MCF 10A (cell line): ENCODE data around the gene IKZF1. TPM values are rescaled to one million over a fixed set of nuclear protein-coding genes. Genes with fewer than 3 reads are reported as not detected.

Experiments used
- BruUV-seq: library from RNA; stranded (reverse); fragments of 400-500 nt; replicated peaks from 2 replicates; lab custom pipeline; 2021; lab: Mats Ljungman, UMichigan
- CTCF ChIA-PET: fragments of 300-600 bp; sonication (Branson Sonifier 250); formaldehyde crosslinking; extraction: SDS; loops from one replicate; lab custom pipeline; 2021; ENCODE audit warnings: antibody characterized with exemption, inconsistent platforms; lab: Yijun Ruan, JAX
- POLR2A ChIA-PET: fragments of 300-600, 350-650 bp; sonication (Branson Sonifier 250); formaldehyde crosslinking; extraction: SDS; loops from one replicate; lab custom pipeline; 2020; ENCODE audit warnings: antibody characterized with exemption, inconsistent platforms; lab: Yijun Ruan, JAX
- DNase-seq: peaks from one replicate; pipeline ENCODE4 v3.0.0-alpha.2; 2018; ENCODE audit not compliant: unreplicated experiment
- H3K27ac Mint-ChIP-seq: one replicate; pipeline ENCODE4 v1.8.0; 2022; ENCODE audit warnings: mild to moderate bottlenecking, low read depth, mixed read lengths; ENCODE audit not compliant: unreplicated experiment
- H3K27me3 Mint-ChIP-seq: one replicate; pipeline ENCODE4 v1.8.0; 2022; ENCODE audit warnings: mixed read lengths; ENCODE audit not compliant: insufficient read depth, unreplicated experiment
- H3K36me3 Mint-ChIP-seq: one replicate; pipeline ENCODE4 v1.8.0; 2022; ENCODE audit warnings: mild to moderate bottlenecking, moderate library complexity, mixed read lengths; ENCODE audit not compliant: insufficient read depth, unreplicated experiment
- H3K4me1 Mint-ChIP-seq: one replicate; pipeline ENCODE4 v1.8.0; 2022; ENCODE audit warnings: mixed read lengths; ENCODE audit not compliant: insufficient read depth, unreplicated experiment
- H3K4me3 Mint-ChIP-seq: one replicate; pipeline ENCODE4 v1.8.0; 2022; ENCODE audit warnings: mild to moderate bottlenecking, moderate library complexity, mixed read lengths; ENCODE audit not compliant: unreplicated experiment
- H3K9me3 Mint-ChIP-seq: one replicate; pipeline ENCODE4 v1.8.0; 2022; ENCODE audit warnings: mixed read lengths; ENCODE audit not compliant: unreplicated experiment
- CTCF ChIP-seq: fragments of 200-600 bp; IDR thresholded peaks from one replicate; pipeline ENCODE4 v1.8.0; 2022; ENCODE audit warnings: antibody characterized with exemption, mild to moderate bottlenecking; ENCODE audit not compliant: unreplicated experiment
- intact Hi-C: fragments of 100-400 bp; cut with micrococcal nuclease; formaldehyde crosslinking; loops from 2 replicates; pipeline ENCODE4 v1.14.1; 2022
- total RNA-seq: library from RNA; stranded (reverse); gene quantifications from 2 replicates; pipeline ENCODE4 v1.2.3, GENCODE V29; 2022

The IKZF1 gene
- total RNA-seq, 1 experiment from 2014 or later = not detected

DNA sequence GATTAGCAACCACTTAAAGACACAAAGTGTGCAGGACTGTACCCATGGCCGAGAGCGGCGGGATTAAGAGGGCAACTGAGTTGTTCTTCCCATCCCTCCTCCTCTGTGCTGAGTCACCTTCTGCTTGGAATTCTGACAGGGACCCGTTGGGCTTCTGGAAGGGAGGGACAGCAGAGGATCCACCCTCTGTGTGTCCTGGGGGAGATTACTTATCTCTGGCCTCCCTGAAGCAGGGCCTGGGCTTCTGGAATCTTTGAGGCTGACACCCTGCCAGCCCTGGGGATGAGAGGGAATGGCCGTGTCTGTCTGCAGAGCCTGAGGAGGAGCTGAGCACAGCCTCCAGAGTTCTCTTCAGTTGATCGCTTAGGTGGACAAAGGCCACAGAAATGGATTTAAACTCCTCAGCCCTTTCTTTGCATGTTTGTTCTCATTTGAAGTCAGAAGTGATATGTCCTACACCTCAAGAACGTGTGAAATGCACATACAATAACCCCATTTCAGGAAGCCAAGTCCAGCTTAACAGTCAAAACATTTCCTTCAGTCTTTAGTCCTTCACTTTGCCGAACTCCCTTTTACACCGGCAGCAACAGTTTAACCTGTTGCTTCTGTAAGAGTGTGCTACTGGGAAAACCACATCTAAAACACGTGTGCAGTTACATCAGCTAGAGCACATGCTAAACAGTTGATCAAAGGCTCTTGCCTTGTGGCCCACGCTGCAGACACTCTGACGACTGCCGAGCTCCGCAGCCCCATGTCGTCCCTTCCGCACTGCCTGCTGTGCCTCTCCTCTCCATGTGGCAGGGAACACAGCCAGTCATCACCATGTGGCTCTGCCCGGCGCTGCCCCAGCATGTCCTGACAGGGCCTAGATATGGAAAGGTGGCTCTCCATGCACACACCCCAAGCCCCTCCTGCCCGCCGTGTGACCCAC, 55.7 kb downstream of the IKZF1 start:
- CTCF ChIA-PET = interaction anchor here (0.9 to 1.2 kb wide), 3 partner anchors 10 to 57 kb away, joined by 3 to 4 read pairs (median 3); no protein-coding TSS in a partner anchor
- intact Hi-C loops = no loop called here
- Mint-ChIP-seq H3K4me3 (no peak overlapping the region), H3K27ac (no peak overlapping the region), H3K27me3 (peaks cover 82% of the 10 kb centered on the region), H3K36me3 (no peaks in the 10 kb centered on the region), H3K4me1 (no peaks in the 10 kb centered on the region), H3K9me3 (no peaks in the 10 kb centered on the region)
- BruUV-seq = no TSS peak
- no peak for TF ChIP-seq CTCF
- DNase-seq = peak; percentile 13
- POLR2A ChIA-PET = no interaction called here

DNA sequence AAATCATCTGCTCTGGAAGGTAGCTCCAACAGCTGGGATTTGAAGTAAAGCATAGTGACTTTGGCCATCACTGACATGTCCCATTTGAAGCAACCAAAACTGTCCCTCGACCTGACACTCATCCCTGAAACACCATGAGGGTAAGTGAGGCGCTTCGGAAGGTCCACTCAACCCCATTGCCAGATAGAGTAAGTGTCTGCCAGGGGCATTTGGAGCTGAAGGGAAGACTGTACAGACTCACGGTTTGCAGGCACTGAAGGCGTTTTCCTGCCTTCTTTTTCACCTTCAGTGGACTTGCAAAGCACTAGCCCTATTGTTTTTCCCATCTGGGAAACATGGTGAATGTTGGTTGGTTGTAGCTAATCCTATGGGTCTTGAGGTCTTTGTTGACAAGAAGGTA, 57.6 kb downstream of the IKZF1 start:
- no TSS peak for BruUV-seq

GRCh38 chr7:50362712-50363282, 58.3 kb downstream of the IKZF1 start:
- no peaks in the 10 kb centered on the region for H3K36me3 Mint-ChIP-seq
- H3K4me1 Mint-ChIP-seq = no peaks in the 10 kb centered on the region
- intact Hi-C loops = no loop called here
- H3K4me3 Mint-ChIP-seq = no peak overlapping the region
- DNase-seq = no peak
- BruUV-seq = no TSS peak
- TF ChIP-seq CTCF = no peak
- H3K27ac Mint-ChIP-seq = no peak overlapping the region
- H3K27me3 Mint-ChIP-seq = peaks cover 82% of the 10 kb centered on the region
- CTCF ChIA-PET = interaction anchor here (0.7 to 1.9 kb wide), 4 partner anchors 16 to 56 kb away, joined by 3 to 5 read pairs (median 3); no protein-coding TSS in a partner anchor
- H3K9me3 Mint-ChIP-seq = no peaks in the 10 kb centered on the region
- POLR2A ChIA-PET = no interaction called here

More for the DNA sequence above, 57.6 kb downstream of the IKZF1 start:
- DNase-seq = no peak
- Mint-ChIP-seq H3K36me3 (no peaks in the 10 kb centered on the region), H3K9me3 (no peaks in the 10 kb centered on the region), H3K27ac (no peak overlapping the region), H3K4me3 (no peak overlapping the region), H3K4me1 (no peaks in the 10 kb centered on the region), H3K27me3 (peaks cover 82% of the 10 kb centered on the region)
- CTCF ChIA-PET = interaction anchor here (0.6 to 1.9 kb wide), 6 partner anchors 9 to 96 kb away, joined by 3 to 5 read pairs (median 3); no protein-coding TSS in a partner anchor
- no peak for TF ChIP-seq CTCF
- POLR2A ChIA-PET = no interaction called here
- intact Hi-C loops = no loop called here
